ENCODE measurements around the gene MPST. TPM values are rescaled to one million over a fixed set of nuclear protein-coding genes. Genes with fewer than 3 reads are reported as not detected.

The MPST gene
- polyA plus RNA-seq, 3 donors, result 126 to 179 (median 131) TPM

- 84 to 87% (median 86%) methylated on average over 23 of the region's 23 CpGs for WGBS, 3 donors
- no peak overlapping the region for H3K27ac ChIP-seq (ENCODE audit: low read depth, low read length)
Measured at GRCh38 chr22:37033605-37034430, 14.3 kb downstream of the MPST start.

DNA sequence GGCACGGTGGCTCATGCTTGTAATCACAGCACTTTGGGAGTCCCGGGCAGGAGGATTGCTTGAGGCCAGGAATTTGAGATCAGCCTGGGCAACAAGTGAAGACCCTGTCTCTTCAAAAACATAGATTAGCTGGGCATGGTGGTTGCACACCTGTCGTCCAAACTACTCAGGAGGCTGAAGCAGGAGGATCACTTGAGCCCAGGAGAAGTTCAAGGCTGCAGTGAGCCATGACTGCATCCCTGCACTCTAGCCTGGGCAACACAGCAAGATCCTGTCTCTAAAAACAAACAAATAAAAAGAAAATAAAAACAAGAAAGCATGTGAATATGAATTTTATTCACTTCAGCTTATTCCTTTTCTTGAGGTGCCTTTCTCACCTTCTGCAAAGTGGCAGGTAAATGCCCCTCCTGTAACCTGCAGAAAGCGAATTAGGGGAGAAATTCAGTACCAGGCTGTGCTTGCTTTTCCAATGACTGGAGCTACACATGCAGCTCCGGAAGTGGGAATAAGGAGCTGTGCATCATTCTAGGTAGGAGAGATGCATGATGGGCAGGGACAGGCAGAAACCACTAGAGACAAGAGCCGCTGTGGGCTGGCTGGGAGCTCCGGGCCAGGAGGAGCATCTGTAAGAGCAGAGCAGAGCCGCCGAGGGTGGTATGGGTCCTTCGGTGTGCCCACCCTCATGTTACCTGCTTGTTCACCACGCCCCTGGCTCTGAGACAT lies 17.3 kb downstream of the MPST start:
- WGBS, 3 donors, result 85 to 88% (median 87%) methylated on average over 10 to 11 of the region's 11 CpGs
- no peak overlapping the region for H3K27ac ChIP-seq (ENCODE audit: low read depth, low read length)

DNA sequence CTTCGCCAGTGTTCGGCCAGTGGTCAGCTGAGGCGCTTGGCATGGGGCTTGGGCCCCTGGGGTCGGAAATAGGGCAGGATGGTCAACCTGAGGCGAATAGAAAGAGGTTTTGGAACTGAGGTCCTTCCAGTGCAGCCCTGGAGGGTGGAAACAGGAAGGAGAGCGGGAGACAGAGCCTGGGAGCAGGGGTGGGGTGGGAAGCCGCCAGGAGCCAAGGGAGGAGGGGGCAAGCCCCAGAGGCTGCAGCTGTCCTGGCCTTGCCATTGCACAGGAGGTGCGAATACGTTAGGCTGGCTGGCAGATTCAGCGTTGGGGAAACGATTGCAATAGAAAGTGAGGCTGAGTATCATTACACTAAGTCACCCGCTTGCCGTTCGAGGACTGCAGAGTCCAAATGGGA lies 18.1 kb downstream of the MPST start:
- H3K27ac ChIP-seq (ENCODE audit: low read depth, low read length), result no peak overlapping the region
- WGBS, 3 donors, result 53 to 79% (median 57%) methylated on average over 14 of the region's 14 CpGs

- no peak overlapping the region for H3K27ac ChIP-seq (ENCODE audit: low read depth, low read length)
- WGBS, 3 donors, result 85 to 95% (median 90%) methylated on average over 2 of the region's 2 CpGs
Measured at GRCh38 chr22:37039466-37039865, 19.9 kb downstream of the MPST start.

GRCh38 chr22:37043209-37043827 lies 23.8 kb downstream of the MPST start:
- no peak overlapping the region for H3K27ac ChIP-seq (ENCODE audit: low read depth, low read length)
- WGBS, 3 donors, result 70 to 74% (median 70%) methylated on average over 7 of the region's 7 CpGs

- 17 to 34% (median 32%) methylated on average over 16 to 17 of the region's 17 CpGs for WGBS, 3 donors
- H3K27ac ChIP-seq (ENCODE audit: low read depth, low read length), result no peak overlapping the region
Measured at GRCh38 chr22:37043828-37044538, 24.4 kb downstream of the MPST start.

DNA sequence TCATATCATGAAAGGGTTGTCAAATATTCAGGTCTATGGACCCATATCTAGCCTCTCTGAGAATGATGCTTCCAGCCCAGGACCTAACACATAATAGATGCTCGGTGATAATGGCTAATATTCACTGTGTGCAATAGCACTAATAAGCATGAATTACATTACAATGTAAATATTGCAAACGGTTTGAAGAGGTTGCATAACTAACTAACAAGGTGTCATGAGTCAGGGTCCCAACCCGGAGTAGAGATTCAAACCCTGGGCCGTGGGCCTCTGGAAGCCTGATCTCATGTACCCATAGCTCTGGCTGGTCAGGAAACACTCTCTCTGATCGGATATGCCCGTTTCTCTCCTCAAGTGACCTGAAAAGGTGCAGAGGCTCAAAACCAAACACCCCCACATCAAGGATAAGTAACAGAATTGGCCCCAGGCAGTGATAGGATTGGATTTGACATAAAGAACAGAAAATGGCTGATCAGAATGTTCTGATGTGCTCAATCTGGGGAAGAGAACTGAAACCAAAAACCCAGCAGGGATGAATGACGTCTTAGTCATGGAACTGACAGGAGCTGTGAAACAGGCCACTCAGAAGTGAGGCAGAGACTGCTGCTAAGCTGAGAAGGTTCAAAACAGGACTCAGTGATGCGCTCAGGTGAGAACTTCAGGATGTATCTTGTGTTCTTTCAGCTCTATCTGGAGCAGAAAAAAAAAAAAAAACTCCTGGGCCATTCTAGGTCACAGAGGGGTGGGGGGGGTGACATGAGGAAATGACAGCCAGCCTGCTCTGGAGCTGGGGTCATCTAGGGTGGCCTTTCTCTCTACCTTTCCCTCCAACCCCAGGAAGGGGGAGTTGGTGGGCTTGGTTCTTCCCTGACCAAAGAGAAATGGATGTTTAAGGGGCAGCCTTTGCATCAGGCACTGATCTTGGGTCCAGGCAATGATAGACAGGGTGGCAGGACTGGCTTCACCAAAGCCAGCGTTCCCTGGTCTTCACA lies 25.4 kb downstream of the MPST start:
- WGBS, 3 donors, result 70 to 78% (median 74%) methylated on average over 9 of the region's 9 CpGs

GRCh38 chr22:37045958-37046357 lies 26.4 kb downstream of the MPST start:
- no peak overlapping the region for H3K27ac ChIP-seq (ENCODE audit: low read depth, low read length)
- WGBS, 3 donors, result 41 to 62% (median 51%) methylated on average over 4 of the region's 4 CpGs

More for the DNA sequence above, 25.4 kb downstream of the MPST start:
- no peak overlapping the region for H3K27ac ChIP-seq (ENCODE audit: low read depth, low read length)

DNA sequence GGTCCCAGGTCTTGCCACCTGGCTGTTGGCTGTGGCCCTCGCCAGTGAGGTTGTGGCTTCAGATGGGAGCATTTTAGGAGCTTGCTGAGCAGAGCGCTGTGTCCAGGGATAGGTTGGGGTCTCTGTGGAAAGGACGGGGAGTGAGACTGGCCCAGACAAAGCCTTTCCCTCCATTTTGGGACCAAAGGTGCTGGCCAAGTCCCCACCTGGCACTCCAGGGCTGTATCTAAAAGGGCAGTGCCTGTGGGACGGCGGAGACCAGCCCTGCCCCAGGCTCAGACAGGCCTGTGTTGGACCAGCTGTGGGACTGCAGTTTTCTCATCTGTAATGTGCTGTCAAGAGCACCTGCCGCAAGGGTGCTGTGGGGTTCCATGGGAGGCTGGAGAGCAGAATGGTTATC lies 27.0 kb downstream of the MPST start:
- H3K27ac ChIP-seq (ENCODE audit: low read depth, low read length), result no peak overlapping the region
- WGBS, 3 donors, result 66 to 91% (median 91%) methylated on average over 6 of the region's 6 CpGs

DNA sequence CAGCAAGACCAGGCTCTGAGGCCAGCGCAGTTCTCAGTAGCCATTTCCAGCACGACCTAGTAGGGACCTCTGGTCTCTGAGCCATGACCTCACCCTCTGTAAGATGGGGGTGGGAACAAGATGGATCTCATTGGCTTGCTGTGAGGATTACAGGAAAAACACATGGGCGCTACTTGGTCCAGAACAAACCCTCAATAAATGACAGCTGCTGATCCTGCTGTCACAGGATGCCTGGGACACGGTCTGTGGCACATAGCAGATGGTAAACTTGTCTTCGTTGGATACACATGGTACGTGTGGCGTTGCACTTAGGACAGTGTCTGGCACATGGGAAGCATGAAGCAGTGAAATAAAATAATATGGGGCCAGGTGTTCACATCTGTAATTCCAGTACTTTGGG lies 27.5 kb downstream of the MPST start:
- no peak overlapping the region for H3K27ac ChIP-seq (ENCODE audit: low read depth, low read length)
- 79 to 92% (median 90%) methylated on average over 7 of the region's 7 CpGs for WGBS, 3 donors

DNA sequence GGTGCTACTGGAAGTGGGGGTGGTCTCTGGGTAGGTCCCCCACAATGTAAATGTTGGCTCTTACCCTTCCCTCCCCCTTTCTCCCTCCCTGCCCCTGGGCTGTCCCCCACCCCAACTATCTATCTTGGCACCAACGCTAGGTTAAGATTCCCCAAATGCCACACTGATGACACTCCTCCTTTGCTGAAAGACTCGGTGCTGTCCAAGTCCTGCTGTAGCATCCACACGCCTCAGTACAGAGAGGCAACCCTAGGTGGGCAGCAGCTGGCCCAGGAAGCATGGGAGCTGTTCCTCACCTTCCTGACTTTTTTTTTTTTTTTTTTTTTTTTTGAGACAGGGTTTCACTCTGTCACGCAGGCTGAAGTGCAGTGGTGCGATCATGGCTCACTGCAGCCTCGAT lies 28.6 kb downstream of the MPST start:
- WGBS, 3 donors, result 79 to 86% (median 83%) methylated on average over 6 of the region's 6 CpGs
- H3K27ac ChIP-seq (ENCODE audit: low read depth, low read length), result no peak overlapping the region

- 54 to 91% (median 84%) methylated on average over 2 of the region's 2 CpGs for WGBS, 3 donors
- no peak overlapping the region for H3K27ac ChIP-seq (ENCODE audit: low read depth, low read length)
Measured at GRCh38 chr22:37049224-37049623, 29.7 kb downstream of the MPST start.

DNA sequence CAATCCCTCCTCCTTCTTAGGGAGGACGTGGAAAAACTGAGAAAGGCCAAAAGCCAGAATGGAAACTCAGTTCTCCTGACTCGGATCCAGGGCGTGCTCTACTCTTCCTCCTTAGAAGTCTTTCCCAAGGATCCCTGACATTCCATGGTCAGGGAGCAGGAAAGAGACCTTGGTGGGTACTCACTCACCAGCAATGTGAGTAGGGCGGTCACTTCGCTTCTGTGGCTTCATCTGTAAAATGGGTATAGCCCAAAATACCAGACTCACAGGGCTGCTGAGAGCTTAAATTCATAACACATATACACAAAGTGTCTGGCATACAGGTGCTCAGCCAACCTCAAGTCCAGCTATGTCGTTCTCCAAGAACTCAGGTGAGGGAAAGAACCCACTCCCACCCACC lies 31.4 kb downstream of the MPST start:
- H3K27ac ChIP-seq (ENCODE audit: low read depth, low read length), result no peak overlapping the region
- 66 to 78% (median 71%) methylated on average over 6 of the region's 6 CpGs for WGBS, 3 donors

- 3 to 5% (median 4%) methylated on average over 60 to 89 of the region's 89 CpGs for WGBS, 3 donors
- no peak within 1 kb of the TSS for H3K27ac ChIP-seq (ENCODE audit: low read depth, low read length)
Measured at GRCh38 chr22:37051391-37052385, 32.1 kb downstream of the MPST start, which contains the start of gene KCTD17. Gene KCTD17 (plus strand): TSS chr22:37051742. CDS start chr22:37051761, 19 bp downstream.

DNA sequence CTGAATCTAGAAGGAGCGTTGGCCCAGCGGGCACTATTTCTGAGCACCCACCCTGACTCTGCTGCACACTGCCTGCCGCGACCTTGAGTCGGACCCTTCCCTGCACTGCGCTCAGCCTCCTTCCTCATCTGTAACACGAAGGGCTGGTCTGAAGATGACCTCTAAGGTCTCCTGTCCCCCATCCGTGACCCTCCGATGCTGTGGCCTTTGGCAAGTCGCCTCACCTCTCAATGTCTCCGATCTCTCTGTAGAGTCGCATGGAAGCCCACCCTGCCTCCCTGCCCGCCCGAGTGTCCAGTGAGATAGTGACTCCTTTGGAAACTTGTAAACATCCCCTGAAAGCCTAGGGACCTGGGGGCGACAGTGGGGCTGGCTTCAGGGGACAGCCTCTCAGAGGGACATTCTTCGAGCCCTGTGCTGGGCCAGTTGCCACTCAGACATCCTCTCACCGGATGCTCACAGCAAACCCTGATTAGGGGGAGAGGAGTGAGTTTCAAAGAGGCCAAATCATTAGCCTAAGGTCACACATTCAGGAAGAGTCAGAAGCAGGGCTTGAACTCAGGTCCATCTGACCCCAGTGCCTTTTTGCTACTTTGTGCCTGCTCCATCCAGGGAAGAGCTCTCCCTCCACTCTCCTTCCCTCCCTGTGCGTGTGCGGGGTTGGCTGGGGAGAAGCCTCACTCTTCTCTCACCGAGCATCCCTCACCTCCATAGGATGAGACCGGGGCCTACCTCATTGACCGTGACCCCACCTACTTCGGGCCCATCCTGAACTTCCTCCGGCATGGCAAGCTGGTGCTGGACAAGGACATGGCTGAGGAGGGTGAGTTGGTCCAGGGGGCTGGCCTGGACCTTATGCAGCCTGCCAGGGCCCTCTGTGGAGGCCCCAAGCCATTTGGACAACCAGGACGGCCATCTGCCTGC lies 33.1 kb downstream of the MPST start:
- WGBS, 3 donors, result 80 to 84% (median 81%) methylated on average over 24 to 25 of the region's 25 CpGs
- H3K27ac ChIP-seq (ENCODE audit: low read depth, low read length), result no peak overlapping the region
